ENCODE measurements around the gene RAX2.
"Not testable (repeated sequence)": the region's sequence is repeated elsewhere in the genome, so short reads cannot be mapped to it uniquely, and the experiment has no call there.

The RAX2 gene

DNA sequence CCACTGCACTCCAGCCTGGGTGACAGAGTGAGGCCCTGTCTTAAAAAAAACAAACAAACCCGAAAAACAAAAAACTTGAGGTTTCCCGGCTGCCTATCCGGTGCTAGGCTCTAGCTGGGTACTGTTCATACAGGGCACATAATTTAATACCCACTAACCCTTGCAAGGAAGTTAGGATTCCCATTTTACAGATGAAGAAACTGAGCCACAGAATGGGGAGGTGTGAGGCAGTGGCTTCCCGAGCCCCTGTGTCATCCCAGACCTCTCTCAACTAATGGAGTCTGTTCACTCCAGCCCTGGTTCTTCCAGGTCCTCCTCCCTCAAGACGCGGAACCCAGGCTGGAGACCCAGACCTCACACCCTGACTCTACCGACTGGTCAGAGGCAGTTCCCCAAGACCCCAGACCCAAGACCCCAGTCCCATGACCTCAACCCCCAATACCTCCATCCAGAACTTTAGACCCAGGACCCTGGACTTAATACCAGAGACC, 11.1 kb downstream of the RAX2 start:
- no peak for DNase-seq (ENCODE audit: low read depth in 2 of 2)

DNA sequence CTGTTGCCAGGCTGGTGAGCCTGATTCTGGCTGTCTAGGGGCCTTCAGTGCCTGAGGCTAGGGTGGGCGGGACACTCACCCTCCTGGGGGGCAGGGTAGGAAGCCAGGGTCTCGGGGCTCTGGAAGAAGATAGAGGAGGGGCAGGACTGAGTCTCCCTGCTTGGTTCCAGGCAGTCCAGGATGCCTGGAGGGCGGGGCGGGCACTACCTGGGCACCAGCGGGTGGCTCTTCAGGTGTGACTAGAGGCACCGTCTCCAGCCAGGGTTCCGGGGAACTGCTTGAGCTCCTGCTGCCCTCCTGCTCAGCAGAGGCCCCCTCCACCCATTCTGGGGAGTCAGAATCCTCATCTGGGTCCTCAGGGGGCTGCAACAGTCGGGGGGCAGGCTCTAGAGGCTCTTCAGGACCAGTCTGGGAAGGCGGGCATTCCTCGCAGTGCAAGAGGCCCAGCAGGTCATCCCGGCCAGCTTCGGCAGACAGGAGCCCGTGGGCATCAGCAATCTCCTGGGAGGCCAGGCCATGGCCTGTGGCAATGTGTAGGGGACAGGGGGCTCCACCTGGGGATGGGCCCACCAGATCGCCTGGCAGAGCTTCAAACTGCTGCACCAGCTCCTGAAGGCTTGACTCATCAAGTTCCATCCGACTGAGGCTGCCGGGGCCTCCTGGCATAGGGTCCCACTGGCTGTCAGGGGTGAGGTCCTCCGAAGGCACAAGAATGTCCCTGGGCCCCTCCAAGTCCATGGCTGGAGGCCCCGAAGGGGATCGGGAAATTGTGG, 12.4 kb downstream of the RAX2 start:
- DNase-seq (ENCODE audit: low read depth in 2 of 2), result no peak

GRCh38 chr19:3758297-3758696, 13.7 kb downstream of the RAX2 start:
- not testable (repeated sequence) for DNase-seq (ENCODE audit: low read depth in 2 of 2)

DNA sequence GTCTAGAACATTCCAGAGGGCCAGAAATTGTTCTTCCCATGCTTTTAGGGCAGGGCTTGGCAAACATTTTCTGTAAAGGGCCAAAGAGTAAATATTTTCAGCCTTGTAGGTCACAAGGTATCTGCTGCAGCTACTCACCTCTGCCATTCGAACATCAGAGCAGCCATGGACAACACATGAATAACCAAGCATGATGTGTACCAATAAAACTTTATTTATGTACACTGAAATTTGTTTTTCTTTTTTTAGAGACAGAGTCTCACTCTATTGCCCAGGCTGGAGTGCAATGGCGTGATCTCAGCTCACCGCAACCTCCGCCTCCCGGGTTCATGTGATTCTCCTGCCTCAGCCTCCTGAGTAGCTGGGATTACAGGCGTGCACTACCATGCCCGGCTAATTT, 14.3 kb downstream of the RAX2 start:
- DNase-seq (ENCODE audit: low read depth in 2 of 2), result not testable (repeated sequence)

DNA sequence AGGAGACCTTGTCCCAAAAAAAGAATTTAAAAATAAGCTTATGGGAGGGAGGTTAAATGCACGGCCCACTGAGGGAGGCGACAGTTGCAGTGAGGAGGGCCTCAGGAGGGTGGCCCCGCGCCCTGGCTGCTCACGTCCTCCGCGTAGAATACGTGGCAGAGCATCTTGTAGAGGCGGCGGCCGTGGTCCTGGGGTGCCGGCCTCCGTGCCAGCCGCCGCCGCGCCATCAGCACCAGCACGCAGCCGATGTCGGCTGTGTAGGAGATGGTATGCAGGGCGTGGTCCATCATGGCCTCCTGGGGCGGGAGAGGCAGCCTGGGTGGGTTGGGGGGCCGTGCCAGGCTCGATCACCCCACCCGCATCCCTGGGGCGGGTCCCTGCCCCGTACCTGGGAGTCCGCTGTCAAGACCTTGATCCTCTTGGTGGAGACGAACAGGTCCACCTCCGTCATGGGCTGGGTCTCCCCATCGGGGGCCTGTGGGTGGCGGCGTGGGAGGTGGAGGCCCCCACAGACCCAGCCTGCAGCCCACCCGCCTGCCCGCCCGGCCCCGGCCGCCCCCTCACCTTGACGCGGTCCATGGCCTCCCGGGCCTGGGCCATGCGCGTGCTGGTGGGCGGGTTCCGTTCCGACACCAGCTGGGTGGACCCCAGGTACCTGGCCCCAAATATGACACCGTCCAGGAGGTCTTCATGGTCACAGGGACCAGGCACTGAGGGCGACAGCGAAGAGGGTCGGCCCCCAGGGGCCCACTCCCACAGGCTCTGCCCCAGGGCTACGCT, 18.2 kb downstream of the RAX2 start:
- no peak for DNase-seq (ENCODE audit: low read depth in 2 of 2)

- no peak for DNase-seq (ENCODE audit: low read depth in 2 of 2)
Measured at GRCh38 chr19:3752492-3752891, 19.5 kb downstream of the RAX2 start.

- no peak for DNase-seq (ENCODE audit: low read depth in 2 of 2)
Measured at GRCh38 chr19:3751236-3751635, 20.8 kb downstream of the RAX2 start.

DNA sequence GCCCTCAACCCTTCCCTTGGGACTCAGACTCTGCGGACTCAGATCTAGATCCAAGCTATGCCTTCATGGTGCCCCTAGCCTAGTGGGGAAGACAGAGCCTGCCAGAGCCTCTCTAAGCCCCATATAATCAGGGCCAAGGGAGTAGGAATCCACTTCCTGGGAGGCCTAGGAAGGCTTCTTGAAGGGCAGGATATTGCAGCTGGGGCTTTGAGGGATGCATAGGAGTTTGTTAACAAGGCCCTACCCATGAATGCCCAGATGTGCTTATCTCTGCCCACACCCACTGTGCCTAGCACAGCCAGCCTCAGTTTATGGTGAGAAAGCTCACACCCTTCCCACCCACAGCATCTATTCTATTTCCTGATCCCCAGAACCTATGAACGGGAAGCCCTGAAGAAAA, 21.8 kb downstream of the RAX2 start:
- DNase-seq (ENCODE audit: low read depth in 2 of 2), result no peak

DNA sequence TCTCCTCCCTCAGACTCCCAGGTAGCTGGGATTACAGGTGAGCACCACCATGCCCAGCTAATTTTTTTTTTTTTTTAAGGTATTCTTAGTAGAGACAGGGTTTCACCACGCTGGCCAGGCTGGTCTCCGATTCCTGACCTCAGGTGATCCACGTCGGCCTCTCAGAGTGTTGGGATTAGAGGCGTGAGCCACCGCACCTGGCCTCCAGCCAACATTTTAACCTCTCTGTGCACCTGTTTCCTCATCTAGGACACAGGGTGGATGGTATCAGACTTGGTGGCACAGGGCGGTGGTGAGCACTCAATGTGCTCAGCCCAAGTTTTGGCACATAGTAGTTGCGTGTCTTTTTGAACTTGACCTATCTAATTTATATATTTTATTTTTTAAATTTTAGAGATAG, 23.1 kb downstream of the RAX2 start:
- DNase-seq (ENCODE audit: low read depth in 2 of 2), result no peak

- DNase-seq (ENCODE audit: low read depth in 2 of 2), result no peak
Measured at GRCh38 chr19:3746371-3747056, 25.5 kb downstream of the RAX2 start.

GRCh38 chr19:3745363-3746045, 26.5 kb downstream of the RAX2 start:
- no peak for DNase-seq (ENCODE audit: low read depth in 2 of 2)

GRCh38 chr19:3743486-3743885, 28.5 kb downstream of the RAX2 start:
- DNase-seq (ENCODE audit: low read depth in 2 of 2), result no peak

- DNase-seq (ENCODE audit: low read depth in 2 of 2), result no peak
Measured at GRCh38 chr19:3740431-3740830, 31.6 kb downstream of the RAX2 start.

- DNase-seq (ENCODE audit: low read depth in 2 of 2), result no peak
Measured at GRCh38 chr19:3738477-3739220, 33.4 kb downstream of the RAX2 start.

GRCh38 chr19:3737487-3738205, 34.4 kb downstream of the RAX2 start:
- no peak for DNase-seq (ENCODE audit: low read depth in 2 of 2)

DNA sequence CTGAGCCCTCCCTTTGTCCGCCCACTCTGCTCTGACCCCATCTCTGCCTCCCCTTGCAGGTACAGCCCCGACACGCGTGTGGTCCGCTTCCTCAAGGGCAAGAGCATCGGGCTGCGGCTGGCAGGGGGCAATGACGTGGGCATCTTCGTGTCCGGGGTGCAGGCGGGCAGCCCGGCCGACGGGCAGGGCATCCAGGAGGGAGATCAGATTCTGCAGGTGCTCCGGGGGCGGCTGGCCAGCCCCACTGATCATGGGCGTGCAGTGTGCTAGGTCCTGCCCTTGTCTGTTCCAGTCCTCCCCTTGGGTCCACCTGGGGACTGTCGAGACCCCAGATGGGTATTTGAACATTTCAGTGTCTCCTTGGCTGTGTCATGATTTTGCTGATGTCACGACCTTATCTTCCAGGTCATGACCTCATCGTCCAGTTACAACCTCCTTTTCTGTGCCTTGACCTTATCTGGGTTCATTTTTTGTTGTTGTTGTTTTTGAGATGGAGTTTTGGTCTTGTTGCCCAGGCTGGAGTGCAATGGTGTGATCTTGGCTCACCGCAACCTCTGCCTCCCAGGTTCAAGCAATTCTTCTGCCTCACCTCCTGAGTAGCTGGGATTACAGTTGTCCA, 35.8 kb downstream of the RAX2 start:
- DNase-seq (ENCODE audit: low read depth in 2 of 2), result no peak

DNA sequence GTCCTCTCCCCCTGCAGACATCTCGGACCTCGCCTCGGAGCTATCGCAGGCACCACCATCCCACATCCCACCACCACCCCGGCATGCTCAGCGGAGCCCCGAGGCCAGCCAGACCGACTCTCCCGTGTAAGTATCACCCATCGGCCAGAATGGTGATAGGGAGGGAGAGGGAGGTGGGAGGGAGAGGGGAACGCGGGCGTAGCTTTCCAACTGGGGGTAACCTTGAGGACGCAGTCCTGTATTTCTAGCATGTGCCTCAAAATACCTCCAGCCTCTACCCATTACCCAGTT, 37.8 kb downstream of the RAX2 start:
- no peak for DNase-seq (ENCODE audit: low read depth in 2 of 2)

DNA sequence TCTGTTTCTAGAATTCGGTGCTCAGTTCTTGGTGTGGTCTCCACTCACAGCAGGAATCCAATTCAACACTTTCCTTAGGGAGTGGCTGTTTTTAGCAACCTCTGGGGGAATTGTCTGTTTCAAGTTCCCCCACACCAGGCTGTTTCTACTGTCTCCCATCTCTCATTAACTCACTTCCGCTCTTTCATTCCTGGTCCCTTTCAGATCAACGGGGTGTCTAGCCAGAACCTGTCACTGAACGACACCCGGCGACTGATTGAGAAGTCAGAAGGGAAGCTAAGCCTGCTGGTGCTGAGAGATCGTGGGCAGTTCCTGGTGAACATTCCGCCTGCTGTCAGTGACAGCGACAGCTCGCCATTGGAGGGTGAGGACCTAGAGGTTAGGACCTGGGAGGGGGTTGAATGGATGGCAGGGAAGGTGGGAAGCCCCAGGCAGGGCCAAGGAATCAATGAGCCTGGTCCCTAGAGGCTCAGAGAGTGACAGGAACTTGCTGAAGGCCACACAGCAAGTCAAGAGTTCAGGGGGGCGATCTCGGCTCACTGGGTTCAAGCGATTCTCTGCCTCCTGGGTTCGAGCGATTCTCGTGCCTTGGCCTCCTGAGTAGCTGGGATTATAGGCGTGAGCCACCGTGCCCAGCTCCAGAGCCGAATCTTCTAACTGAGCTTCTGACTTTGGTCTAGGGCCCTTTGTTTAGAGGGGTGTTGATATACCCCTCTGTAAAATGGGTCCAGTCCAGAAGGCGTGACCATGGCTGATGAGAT, 38.3 kb downstream of the RAX2 start:
- no peak for DNase-seq (ENCODE audit: low read depth in 2 of 2)

DNA sequence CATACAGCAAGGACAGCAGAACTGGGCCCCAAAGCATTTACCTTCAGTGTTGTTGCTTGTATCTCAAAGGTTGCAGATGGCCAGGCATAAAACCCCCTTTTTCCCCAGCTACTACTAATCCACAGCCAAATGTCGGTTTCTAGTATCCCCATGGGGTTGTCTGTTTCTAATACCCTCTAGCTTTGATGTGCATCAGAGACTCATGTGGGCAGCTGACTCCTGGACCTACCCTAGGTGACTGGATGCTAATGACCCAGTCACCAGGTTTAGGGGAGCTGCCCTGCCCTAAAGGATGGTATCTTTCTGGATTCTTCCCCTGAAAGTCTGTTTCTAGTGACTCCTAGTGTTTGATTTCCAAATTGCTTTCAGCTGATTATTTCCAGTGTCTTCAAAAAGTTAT, 39.9 kb downstream of the RAX2 start:
- no peak for DNase-seq (ENCODE audit: low read depth in 2 of 2)

Data from activated CD4-positive, alpha-beta T cell treated with anti-CD3 and anti-CD28 coated beads for 24 hours (primary cell).